Hepatocyte (in vitro differentiated cells): ENCODE data around the gene MIR17HG.

Source experiments
- CTCF ChIP-seq: fragments of 200-600 bp; sonication (generic); IDR thresholded peaks from 2 replicates; pipeline ENCODE4 v1.5.1; 2016; ENCODE audit warnings: antibody characterized with exemption, mild to moderate bottlenecking; ENCODE audit not compliant: poor library complexity
- EZH2 ChIP-seq: fragments of 200-600 bp; sonication (generic); IDR thresholded peaks from 2 replicates; pipeline ENCODE4 v1.6.1; 2016; ENCODE audit warnings: antibody characterized with exemption, mild to moderate bottlenecking, borderline replicate concordance

DNA sequence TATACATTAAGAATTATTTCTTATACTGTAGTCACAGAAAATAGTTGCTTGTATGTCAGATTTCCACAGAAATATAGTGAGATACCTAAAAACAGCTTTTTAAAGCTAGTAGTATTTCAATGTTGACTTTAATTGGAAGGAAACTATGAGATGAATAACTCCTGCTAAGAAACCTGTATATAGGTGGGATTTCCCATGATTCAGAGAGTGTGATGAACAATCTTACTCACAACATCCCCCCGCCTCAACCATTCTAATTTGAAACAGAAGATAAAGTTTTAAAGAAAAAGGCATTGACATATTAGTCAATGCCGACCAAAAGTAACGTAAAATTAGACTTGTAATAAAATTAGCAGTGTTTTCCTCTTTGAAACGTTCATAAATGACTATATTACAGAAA, 1.4 kb upstream of the MIR17HG start:
- TF ChIP-seq EZH2 (no peak), CTCF (no peak)
